WTC11 (cell line): ENCODE data around the gene MYL4. TPM values are rescaled to one million over a fixed set of nuclear protein-coding genes. Genes with fewer than 3 reads are reported as not detected.

Experiments used
- ATAC-seq: fragments of 200-7000 bp; cut with Tn5 transposase; 2 replicates; pipeline ENCODE4 v1.10.0; 2021; ENCODE audit warnings: mild to moderate bottlenecking, moderate library complexity
- CTCF ChIA-PET: fragments of 300-600 bp; sonication (Branson Sonifier 250); formaldehyde crosslinking; loops from one replicate; lab custom pipeline; 2021; ENCODE audit warnings: antibody characterized with exemption; lab: Charles Lee
- POLR2A ChIA-PET: fragments of 350-600 bp; sonication (Branson Sonifier 250); formaldehyde crosslinking; loops from one replicate; lab custom pipeline; 2021; ENCODE audit warnings: antibody characterized with exemption; lab: Charles Lee
- DNase-seq: peaks from one replicate; pipeline ENCODE4 v3.0.0; 2021; ENCODE audit warnings: low spot score
- H3K27ac Mint-ChIP-seq: 2 replicates; pipeline ENCODE4 v1.8.0; 2021; ENCODE audit warnings: mixed read lengths
- H3K27me3 Mint-ChIP-seq: 2 replicates; pipeline ENCODE4 v1.8.0; 2021; ENCODE audit warnings: low read depth, mild to moderate bottlenecking, moderate library complexity, mixed read lengths
- H3K36me3 Mint-ChIP-seq: 2 replicates; pipeline ENCODE4 v1.8.0; 2021; ENCODE audit warnings: mixed read lengths
- H3K4me1 Mint-ChIP-seq: 2 replicates; pipeline ENCODE4 v1.8.0; 2022; ENCODE audit warnings: mixed read lengths
- H3K4me3 Mint-ChIP-seq: 2 replicates; pipeline ENCODE4 v1.8.0; 2021; ENCODE audit warnings: mild to moderate bottlenecking, moderate library complexity, mixed read lengths
- H3K9me3 Mint-ChIP-seq: 2 replicates; pipeline ENCODE4 v1.8.0; 2021; ENCODE audit warnings: mixed read lengths
- ATF1 ChIP-seq: sonication (generic); formaldehyde crosslinking; IDR thresholded peaks from 2 replicates; pipeline ENCODE4 v1.8.1; 2023; ENCODE audit warnings: mild to moderate bottlenecking, moderate library complexity, missing genetic modification reagents
- ATF2 ChIP-seq: sonication (generic); formaldehyde crosslinking; IDR thresholded peaks from 2 replicates; pipeline ENCODE4 v1.8.1; 2022; ENCODE audit warnings: low read depth, missing genetic modification reagents, borderline replicate concordance
- HMGXB4 ChIP-seq: sonication (generic); formaldehyde crosslinking; IDR thresholded peaks from 2 replicates; pipeline ENCODE4 v1.8.1; 2023; ENCODE audit warnings: mild to moderate bottlenecking, moderate library complexity, missing genetic modification reagents
- NFYB ChIP-seq: sonication (generic); formaldehyde crosslinking; conservative IDR thresholded peaks from 2 replicates; pipeline ENCODE4 v1.8.0; 2022; ENCODE audit warnings: low read depth, missing genetic modification reagents
- RELA ChIP-seq: sonication (generic); formaldehyde crosslinking; IDR thresholded peaks from 2 replicates; pipeline ENCODE4 v1.8.1; 2022; ENCODE audit warnings: missing genetic modification reagents, mild to moderate bottlenecking, borderline replicate concordance
- SP1 ChIP-seq: sonication (generic); formaldehyde crosslinking; conservative IDR thresholded peaks from 2 replicates; pipeline ENCODE4 v1.8.1; 2022; ENCODE audit warnings: missing genetic modification reagents
- ZNF138 ChIP-seq: sonication (generic); formaldehyde crosslinking; conservative IDR thresholded peaks from 2 replicates; pipeline ENCODE4 v1.8.1; 2022; ENCODE audit warnings: mild to moderate bottlenecking, moderate library complexity, missing genetic modification reagents
- ZNF425 ChIP-seq: fragments of 250-450 bp; sonication (Bioruptor Pico); conservative IDR thresholded peaks from 2 replicates; pipeline ENCODE4 v1.9.0; 2021; ENCODE audit warnings: mild to moderate bottlenecking
- ZSCAN18 ChIP-seq: fragments of 250-450 bp; sonication (Bioruptor Pico); IDR thresholded peaks from 2 replicates; pipeline ENCODE4 v2.1.2; 2022; ENCODE audit warnings: mild to moderate bottlenecking, moderate library complexity
- total RNA-seq: library from RNA; stranded (reverse); gene quantifications from 3 replicates; pipeline ENCODE4 v1.2.3, GENCODE V29; 2021
- TF ChIP-seq, protein P1 (sequence below): sonication (generic); formaldehyde crosslinking; IDR thresholded peaks from 2 replicates; pipeline ENCODE4 v1.8.1; 2022; ENCODE audit warnings: mild to moderate bottlenecking, missing genetic modification reagents, moderate library complexity, borderline replicate concordance
- TF ChIP-seq, protein P2 (sequence below): sonication (generic); formaldehyde crosslinking; IDR thresholded peaks from 2 replicates; pipeline ENCODE4 v1.8.1; 2023; ENCODE audit warnings: mild to moderate bottlenecking, missing genetic modification reagents, moderate library complexity
- TF ChIP-seq, protein P3 (sequence below): sonication (generic); formaldehyde crosslinking; IDR thresholded peaks from 2 replicates; pipeline ENCODE4 v1.8.1; 2023; ENCODE audit warnings: mild to moderate bottlenecking, missing genetic modification reagents
- TF ChIP-seq, protein P4 (sequence below): fragments of 250-450 bp; sonication (Bioruptor Pico); IDR thresholded peaks from 2 replicates; pipeline ENCODE4 v1.9.0; 2021; ENCODE audit warnings: mild to moderate bottlenecking, borderline replicate concordance

Gene MYL4
- total RNA-seq, 1 experiment from 2014 or later, result 0.50 TPM

DNA sequence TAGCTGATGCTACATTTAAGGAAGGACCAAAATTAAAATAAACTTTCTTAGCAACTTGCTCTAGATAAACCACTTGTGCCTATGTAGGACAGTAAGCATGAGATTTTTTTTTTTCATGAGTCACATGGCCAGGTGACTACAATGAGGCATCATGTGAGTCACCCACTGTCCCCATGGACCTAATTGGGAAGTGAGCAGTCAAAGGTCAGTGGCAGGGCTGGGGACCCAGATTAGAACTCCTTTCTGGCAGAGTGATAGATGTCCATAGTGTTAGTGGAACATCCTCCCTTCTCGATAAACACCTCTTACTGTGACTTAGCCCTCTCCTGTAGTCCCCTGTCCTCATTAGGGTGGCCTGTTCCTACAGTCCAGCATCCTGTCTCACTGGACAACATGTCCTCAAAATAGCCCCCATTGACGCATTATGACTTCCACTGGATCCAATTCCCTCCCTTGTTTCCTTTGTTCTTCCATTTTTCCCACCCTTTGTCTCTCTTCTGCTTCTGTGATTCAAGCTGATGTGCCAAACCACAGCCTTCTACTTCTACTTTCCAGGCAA lies 56.9 kb downstream of the MYL4 start:
- H3K36me3 Mint-ChIP-seq, result peaks cover 13% of the 10 kb centered on the region
- peaks cover 6% of the 10 kb centered on the region for H3K4me1 Mint-ChIP-seq
- DNase-seq (no peak), ATAC-seq (no peak)
- H3K27ac Mint-ChIP-seq, result no peak overlapping the region
- ChIA-PET CTCF (no interaction called here), POLR2A (no interaction called here)
- H3K27me3 Mint-ChIP-seq, result 0 out of 2 replicates have a peak, but pooled peaks cover 3% of the 10 kb centered on the region
- peaks cover 26% of the 10 kb centered on the region for H3K9me3 Mint-ChIP-seq
- no peak overlapping the region for H3K4me3 Mint-ChIP-seq
- no peak for TF ChIP-seq ZSCAN18 (CRISPR knock-in tag)
- TF ChIP-seq ATF1 (CRISPR knock-in tag), result no peak
- TF ChIP-seq, protein P1, sequence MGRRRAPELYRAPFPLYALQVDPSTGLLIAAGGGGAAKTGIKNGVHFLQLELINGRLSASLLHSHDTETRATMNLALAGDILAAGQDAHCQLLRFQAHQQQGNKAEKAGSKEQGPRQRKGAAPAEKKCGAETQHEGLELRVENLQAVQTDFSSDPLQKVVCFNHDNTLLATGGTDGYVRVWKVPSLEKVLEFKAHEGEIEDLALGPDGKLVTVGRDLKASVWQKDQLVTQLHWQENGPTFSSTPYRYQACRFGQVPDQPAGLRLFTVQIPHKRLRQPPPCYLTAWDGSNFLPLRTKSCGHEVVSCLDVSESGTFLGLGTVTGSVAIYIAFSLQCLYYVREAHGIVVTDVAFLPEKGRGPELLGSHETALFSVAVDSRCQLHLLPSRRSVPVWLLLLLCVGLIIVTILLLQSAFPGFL (CRISPR knock-in tag), result no peak
- no peak for TF ChIP-seq RELA (CRISPR knock-in tag)
- TF ChIP-seq, protein P2, sequence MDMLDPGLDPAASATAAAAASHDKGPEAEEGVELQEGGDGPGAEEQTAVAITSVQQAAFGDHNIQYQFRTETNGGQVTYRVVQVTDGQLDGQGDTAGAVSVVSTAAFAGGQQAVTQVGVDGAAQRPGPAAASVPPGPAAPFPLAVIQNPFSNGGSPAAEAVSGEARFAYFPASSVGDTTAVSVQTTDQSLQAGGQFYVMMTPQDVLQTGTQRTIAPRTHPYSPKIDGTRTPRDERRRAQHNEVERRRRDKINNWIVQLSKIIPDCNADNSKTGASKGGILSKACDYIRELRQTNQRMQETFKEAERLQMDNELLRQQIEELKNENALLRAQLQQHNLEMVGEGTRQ, result no peak
- TF ChIP-seq, protein P3, sequence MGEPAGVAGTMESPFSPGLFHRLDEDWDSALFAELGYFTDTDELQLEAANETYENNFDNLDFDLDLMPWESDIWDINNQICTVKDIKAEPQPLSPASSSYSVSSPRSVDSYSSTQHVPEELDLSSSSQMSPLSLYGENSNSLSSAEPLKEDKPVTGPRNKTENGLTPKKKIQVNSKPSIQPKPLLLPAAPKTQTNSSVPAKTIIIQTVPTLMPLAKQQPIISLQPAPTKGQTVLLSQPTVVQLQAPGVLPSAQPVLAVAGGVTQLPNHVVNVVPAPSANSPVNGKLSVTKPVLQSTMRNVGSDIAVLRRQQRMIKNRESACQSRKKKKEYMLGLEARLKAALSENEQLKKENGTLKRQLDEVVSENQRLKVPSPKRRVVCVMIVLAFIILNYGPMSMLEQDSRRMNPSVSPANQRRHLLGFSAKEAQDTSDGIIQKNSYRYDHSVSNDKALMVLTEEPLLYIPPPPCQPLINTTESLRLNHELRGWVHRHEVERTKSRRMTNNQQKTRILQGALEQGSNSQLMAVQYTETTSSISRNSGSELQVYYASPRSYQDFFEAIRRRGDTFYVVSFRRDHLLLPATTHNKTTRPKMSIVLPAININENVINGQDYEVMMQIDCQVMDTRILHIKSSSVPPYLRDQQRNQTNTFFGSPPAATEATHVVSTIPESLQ, result no peak
- no peak for TF ChIP-seq ZNF425 (CRISPR knock-in tag)
- no peak for TF ChIP-seq HMGXB4 (CRISPR knock-in tag)
- TF ChIP-seq, protein P4, sequence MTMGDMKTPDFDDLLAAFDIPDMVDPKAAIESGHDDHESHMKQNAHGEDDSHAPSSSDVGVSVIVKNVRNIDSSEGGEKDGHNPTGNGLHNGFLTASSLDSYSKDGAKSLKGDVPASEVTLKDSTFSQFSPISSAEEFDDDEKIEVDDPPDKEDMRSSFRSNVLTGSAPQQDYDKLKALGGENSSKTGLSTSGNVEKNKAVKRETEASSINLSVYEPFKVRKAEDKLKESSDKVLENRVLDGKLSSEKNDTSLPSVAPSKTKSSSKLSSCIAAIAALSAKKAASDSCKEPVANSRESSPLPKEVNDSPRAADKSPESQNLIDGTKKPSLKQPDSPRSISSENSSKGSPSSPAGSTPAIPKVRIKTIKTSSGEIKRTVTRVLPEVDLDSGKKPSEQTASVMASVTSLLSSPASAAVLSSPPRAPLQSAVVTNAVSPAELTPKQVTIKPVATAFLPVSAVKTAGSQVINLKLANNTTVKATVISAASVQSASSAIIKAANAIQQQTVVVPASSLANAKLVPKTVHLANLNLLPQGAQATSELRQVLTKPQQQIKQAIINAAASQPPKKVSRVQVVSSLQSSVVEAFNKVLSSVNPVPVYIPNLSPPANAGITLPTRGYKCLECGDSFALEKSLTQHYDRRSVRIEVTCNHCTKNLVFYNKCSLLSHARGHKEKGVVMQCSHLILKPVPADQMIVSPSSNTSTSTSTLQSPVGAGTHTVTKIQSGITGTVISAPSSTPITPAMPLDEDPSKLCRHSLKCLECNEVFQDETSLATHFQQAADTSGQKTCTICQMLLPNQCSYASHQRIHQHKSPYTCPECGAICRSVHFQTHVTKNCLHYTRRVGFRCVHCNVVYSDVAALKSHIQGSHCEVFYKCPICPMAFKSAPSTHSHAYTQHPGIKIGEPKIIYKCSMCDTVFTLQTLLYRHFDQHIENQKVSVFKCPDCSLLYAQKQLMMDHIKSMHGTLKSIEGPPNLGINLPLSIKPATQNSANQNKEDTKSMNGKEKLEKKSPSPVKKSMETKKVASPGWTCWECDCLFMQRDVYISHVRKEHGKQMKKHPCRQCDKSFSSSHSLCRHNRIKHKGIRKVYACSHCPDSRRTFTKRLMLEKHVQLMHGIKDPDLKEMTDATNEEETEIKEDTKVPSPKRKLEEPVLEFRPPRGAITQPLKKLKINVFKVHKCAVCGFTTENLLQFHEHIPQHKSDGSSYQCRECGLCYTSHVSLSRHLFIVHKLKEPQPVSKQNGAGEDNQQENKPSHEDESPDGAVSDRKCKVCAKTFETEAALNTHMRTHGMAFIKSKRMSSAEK (CRISPR knock-in tag), result no peak
- no peak for TF ChIP-seq SP1 (CRISPR knock-in tag)
- TF ChIP-seq ATF2 (CRISPR knock-in tag), result no peak
- no peak for TF ChIP-seq NFYB (CRISPR knock-in tag)
- TF ChIP-seq ZNF138, result no peak
- TF ChIP-seq, all 79 proteins: peak for 0
